GM20000 (cell line): ENCODE data around the gene OBSL1.

Experiments used
- DNase-seq: peaks from one replicate; pipeline ENCODE4 v3.0.0; 2012; ENCODE audit warnings: low spot score
- CTCF ChIP-seq: IDR thresholded peaks from 2 replicates; pipeline ENCODE4 v1.5.1; 2012; ENCODE audit warnings: mild to moderate bottlenecking, control low read depth; ENCODE audit errors: extremely low read depth, missing control alignments

OBSL1 gene

GRCh38 chr2:219570194-219570923 is 980 bp downstream of the OBSL1 start:
- DNase-seq = peak; percentile 47
- no peak for TF ChIP-seq CTCF

DNA sequence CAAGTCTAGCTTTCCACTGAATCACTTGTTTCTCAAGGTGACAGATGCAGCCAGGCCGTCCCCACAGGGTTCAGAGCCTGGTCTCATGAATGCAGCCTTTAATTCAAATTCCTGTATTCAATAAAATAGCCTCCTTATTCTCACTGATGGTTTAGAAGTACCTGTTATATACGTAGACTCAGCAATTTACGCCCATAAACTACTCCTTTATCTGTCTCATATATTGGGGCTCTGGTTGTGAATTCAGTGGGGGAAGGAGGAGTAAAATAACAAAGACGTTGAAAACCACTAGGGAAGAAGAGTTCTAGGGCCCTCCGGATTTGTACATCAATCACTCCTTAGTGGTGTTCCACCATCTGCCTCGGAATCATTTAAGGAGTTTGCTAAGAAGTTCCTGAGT is 1.7 kb downstream of the OBSL1 start:
- peak; percentile 19 for DNase-seq
- TF ChIP-seq CTCF = no peak

GRCh38 chr2:219569041-219569440 is 2.3 kb downstream of the OBSL1 start:
- DNase-seq = peak; percentile 5

GRCh38 chr2:219567791-219568361 is 3.5 kb downstream of the OBSL1 start:
- TF ChIP-seq CTCF = no peak
- DNase-seq = peak; percentile 12

More at GRCh38 chr2:219569041-219569440, 2.3 kb downstream of the OBSL1 start:
- TF ChIP-seq CTCF = no peak

DNA sequence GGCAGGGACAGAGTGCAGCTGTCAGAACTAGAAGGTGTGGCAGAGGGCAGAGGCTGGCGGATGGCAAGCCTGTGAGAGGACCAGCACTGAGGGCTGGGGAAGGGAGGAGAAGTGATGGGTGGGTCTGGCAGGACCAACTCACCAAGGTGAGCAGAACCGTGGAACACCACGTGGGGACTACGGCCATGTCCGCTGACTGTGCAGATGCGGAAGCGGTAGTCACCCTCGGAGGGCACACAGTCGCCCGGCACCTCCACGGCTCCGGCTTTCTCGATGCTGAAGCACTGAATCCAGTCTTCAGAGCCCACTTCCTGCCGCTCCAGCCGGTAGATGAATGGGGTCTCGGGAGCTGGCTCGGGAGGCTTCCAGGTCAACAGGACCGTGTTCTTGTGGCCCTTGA is 4.2 kb downstream of the OBSL1 start:
- no peak for DNase-seq

DNA sequence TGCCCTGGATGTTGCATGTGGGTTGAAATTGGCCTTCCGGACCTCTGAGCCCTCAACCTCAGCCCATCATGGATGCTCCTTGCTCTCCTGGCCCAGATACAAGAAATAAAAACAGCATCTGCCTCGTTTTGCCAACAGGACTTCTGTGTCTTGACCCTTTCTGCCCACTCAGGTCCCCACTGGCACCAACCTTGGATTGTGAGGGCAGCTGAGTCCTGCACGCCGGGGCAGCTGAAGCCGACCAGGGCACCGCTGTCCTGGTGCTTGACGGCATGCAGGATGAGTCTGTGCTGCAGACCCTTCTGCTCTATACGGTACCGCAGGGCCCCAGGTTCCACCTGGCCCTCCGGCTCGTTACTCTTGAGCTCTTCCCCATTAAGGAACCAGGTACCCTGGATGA is 4.7 kb downstream of the OBSL1 start:
- DNase-seq = peak; percentile 3
- TF ChIP-seq CTCF = no peak

More for the DNA sequence above, 4.2 kb downstream of the OBSL1 start:
- TF ChIP-seq CTCF = no peak
